Activated effector memory CD4-positive, alpha-beta T cell treated with Interleukin-2 at 50 U/mL for 16 hours (primary cell): Measurements from ENCODE around the gene BEAN1.

Experiments used
- DNase-seq: peaks from one replicate; pipeline ENCODE4 v3.0.0-alpha.2; 2020

Gene BEAN1

GRCh38 chr16:66524601-66525164, 97.6 kb downstream of the BEAN1 start:
- DNase-seq, result no peak

DNA sequence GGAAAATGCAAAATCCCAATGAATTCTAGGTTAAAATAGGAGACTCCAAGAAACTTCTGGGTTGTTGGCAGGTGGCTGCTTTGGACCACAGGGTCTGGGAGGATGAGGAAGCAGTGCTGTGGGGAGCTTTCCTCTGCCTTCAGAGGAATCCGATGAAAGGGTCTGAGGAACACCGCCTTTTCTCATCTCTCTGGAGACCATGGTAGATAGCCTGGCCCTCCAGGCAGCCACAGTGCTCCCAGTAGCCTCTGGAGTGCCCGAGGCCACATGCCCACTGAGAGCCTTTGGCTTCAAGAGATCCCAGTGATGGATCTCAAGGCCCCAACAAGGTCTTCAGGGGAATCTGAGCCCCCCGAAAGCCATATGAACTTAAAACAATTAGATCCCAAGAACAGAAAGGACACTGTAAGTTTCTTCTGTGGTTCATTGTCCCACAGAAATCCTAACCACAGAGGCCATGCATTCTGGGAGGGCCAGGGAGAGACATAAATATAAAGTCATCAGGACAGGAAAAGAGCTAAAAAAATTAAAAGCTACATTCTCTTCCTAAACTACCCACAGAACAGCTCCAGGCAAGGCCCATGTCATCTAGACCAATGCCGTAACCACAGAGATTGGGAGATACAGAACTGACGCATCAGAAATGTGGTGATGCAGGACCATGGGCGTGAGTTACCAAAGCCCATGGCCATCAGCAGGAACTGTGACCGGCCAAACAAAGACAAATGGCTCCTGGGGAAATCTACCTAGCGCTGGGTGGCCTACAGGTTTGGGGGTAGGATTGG, 98.5 kb downstream of the BEAN1 start:
- no peak for DNase-seq

- no peak for DNase-seq
Measured at GRCh38 chr16:66528294-66528693, 101.2 kb downstream of the BEAN1 start.

DNA sequence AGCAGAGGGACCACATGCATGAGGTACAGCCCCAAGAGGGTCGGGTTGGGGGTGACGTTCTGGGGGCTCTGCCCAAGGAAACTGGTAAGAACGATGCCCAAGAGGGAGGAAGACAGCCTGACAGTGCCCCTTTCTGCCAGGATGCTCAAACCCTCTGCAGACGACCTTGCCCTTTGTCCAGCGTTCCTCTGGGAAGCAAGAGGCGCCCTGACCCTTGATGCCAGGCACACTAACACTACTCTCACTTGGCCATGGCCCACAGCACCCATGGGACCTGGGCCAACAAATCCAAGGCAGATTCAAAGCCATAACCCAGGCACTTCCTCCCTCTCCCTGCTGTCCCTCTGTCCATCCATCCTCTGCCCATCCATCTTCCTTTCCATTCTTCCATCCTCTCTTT, 102.4 kb downstream of the BEAN1 start:
- DNase-seq, result no peak
